ENCODE results near the gene NPPB.
"Not testable (repeated sequence)": the region's sequence is repeated elsewhere in the genome, so short reads cannot be mapped to it uniquely, and the experiment has no call there.

NPPB gene

GRCh38 chr1:11898831-11899467 is 40.2 kb upstream of the NPPB start:
- no peak overlapping the region for H3K4me3 ChIP-seq (replicated peaks; ENCODE audit: low read depth, low read length)
- no peak for TF ChIP-seq CTCF (IDR thresholded peaks at IDR 0.05; ENCODE audit: low read depth, low read length, missing control alignments)
- DNase-seq (ENCODE audit: extremely low read depth, low read depth), result no peak

- no peak for DNase-seq (ENCODE audit: extremely low read depth, low read depth)
Measured at GRCh38 chr1:11898086-11898785, 39.5 kb upstream of the NPPB start.

GRCh38 chr1:11894501-11894900 is 35.8 kb upstream of the NPPB start:
- not testable (repeated sequence) for DNase-seq (ENCODE audit: extremely low read depth, low read depth); H3K4me3 ChIP-seq (replicated peaks; ENCODE audit: low read depth, low read length)

More at GRCh38 chr1:11898086-11898785, 39.5 kb upstream of the NPPB start:
- H3K4me3 ChIP-seq (replicated peaks; ENCODE audit: low read depth, low read length), result no peak overlapping the region
- no peak for TF ChIP-seq CTCF (IDR thresholded peaks at IDR 0.05; ENCODE audit: low read depth, low read length, missing control alignments)

GRCh38 chr1:11893907-11894251 is 35.1 kb upstream of the NPPB start:
- H3K4me3 ChIP-seq (replicated peaks; ENCODE audit: low read depth, low read length), result no peak overlapping the region
- TF ChIP-seq CTCF (IDR thresholded peaks at IDR 0.05; ENCODE audit: low read depth, low read length, missing control alignments), result peak; percentile 98
- no peak for DNase-seq (ENCODE audit: extremely low read depth, low read depth)

- TF ChIP-seq CTCF (IDR thresholded peaks at IDR 0.05; ENCODE audit: low read depth, low read length, missing control alignments), result no peak
- H3K4me3 ChIP-seq (replicated peaks; ENCODE audit: low read depth, low read length), result no peak overlapping the region
- DNase-seq (ENCODE audit: extremely low read depth, low read depth), result no peak
Measured at GRCh38 chr1:11891433-11892186, 32.9 kb upstream of the NPPB start.

- no peak overlapping the region for H3K4me3 ChIP-seq (replicated peaks; ENCODE audit: low read depth, low read length)
- DNase-seq (ENCODE audit: extremely low read depth, low read depth), result no peak
- no peak for TF ChIP-seq CTCF (IDR thresholded peaks at IDR 0.05; ENCODE audit: low read depth, low read length, missing control alignments)
Measured at GRCh38 chr1:11888877-11889208, 30.1 kb upstream of the NPPB start.

- no peak for TF ChIP-seq CTCF (IDR thresholded peaks at IDR 0.05; ENCODE audit: low read depth, low read length, missing control alignments)
- no peak for DNase-seq (ENCODE audit: extremely low read depth, low read depth)
- H3K4me3 ChIP-seq (replicated peaks; ENCODE audit: low read depth, low read length), result no peak overlapping the region
Measured at GRCh38 chr1:11888206-11888876, 29.6 kb upstream of the NPPB start.
